ENCODE measurements around the gene ZNF662.

ZNF662 gene

GRCh38 chr3:42935472-42935871 is 29.5 kb downstream of the ZNF662 start:
- in situ Hi-C loops (cut with MboI; ENCODE audit: low sequenced_read_pairs), result no loop called here

- in situ Hi-C loops (cut with MboI; ENCODE audit: low sequenced_read_pairs), result no loop called here
Observed at GRCh38 chr3:42936157-42936981, 30.4 kb downstream of the ZNF662 start.

GRCh38 chr3:42937334-42937733 is 31.4 kb downstream of the ZNF662 start:
- in situ Hi-C loops (cut with MboI; ENCODE audit: low sequenced_read_pairs), result no loop called here

GRCh38 chr3:42942693-42943092 is 36.8 kb downstream of the ZNF662 start:
- in situ Hi-C loops (cut with MboI; ENCODE audit: low sequenced_read_pairs), result no loop called here

GRCh38 chr3:42946050-42946449 is 40.1 kb downstream of the ZNF662 start:
- in situ Hi-C loops (cut with MboI; ENCODE audit: low sequenced_read_pairs), result no loop called here

GRCh38 chr3:42957573-42957972 is 51.6 kb downstream of the ZNF662 start:
- in situ Hi-C loops (cut with MboI; ENCODE audit: low sequenced_read_pairs), result no loop called here

- in situ Hi-C loops (cut with MboI; ENCODE audit: low sequenced_read_pairs), result no loop called here
Observed at GRCh38 chr3:42960282-42960681, 54.3 kb downstream of the ZNF662 start.

GRCh38 chr3:42960786-42961185 is 54.8 kb downstream of the ZNF662 start:
- in situ Hi-C loops (cut with MboI; ENCODE audit: low sequenced_read_pairs), result no loop called here

- in situ Hi-C loops (cut with MboI; ENCODE audit: low sequenced_read_pairs), result no loop called here
Observed at GRCh38 chr3:42961633-42962032, 55.7 kb downstream of the ZNF662 start.

GRCh38 chr3:42963269-42963668 is 57.3 kb downstream of the ZNF662 start:
- in situ Hi-C loops (cut with MboI; ENCODE audit: low sequenced_read_pairs), result no loop called here

GRCh38 chr3:42964266-42964665 is 58.3 kb downstream of the ZNF662 start:
- in situ Hi-C loops (cut with MboI; ENCODE audit: low sequenced_read_pairs), result no loop called here

Measured in HL-60/S4 treated with retinoic acid at 250 ng/mL for 4 days and 3 days (cell line).